Activated T-helper 1 cell treated with anti-CD3 and anti-CD28 coated beads, Interleukin-12 subunit alpha, Interleukin-12 subunit beta, Interleukin-2, Interleukin-4 antibody, amounts not matched to agents 30 ng/mL and 10 ng/mL and 1 ng/mL, durations not matched to agents 14 hours and 24 hours and 36 hours (primary cell): ENCODE measurements around the gene INTS6L. TPM values are rescaled to one million over a fixed set of nuclear protein-coding genes. Genes with fewer than 3 reads are reported as not detected.
A peak's percentile ranks its signal among the peaks of the same experiment; 100 is the strongest.
"Not testable (repeated sequence)": the region's sequence is repeated elsewhere in the genome, so short reads cannot be mapped to it uniquely, and the experiment has no call there.

Experiments
- DNase-seq: peaks from one replicate; pipeline ENCODE4 v3.0.0; 2021; ENCODE audit warnings: low spot score
- H3K27ac Mint-ChIP-seq: one replicate; pipeline ENCODE4 v1.8.0; 2021; ENCODE audit warnings: mild to moderate bottlenecking, mixed read lengths
- H3K27me3 Mint-ChIP-seq: one replicate; pipeline ENCODE4 v1.8.0; 2022; ENCODE audit warnings: mild to moderate bottlenecking, moderate library complexity, mixed read lengths; ENCODE audit not compliant: insufficient read depth
- H3K36me3 Mint-ChIP-seq: one replicate; pipeline ENCODE4 v1.8.0; 2021; ENCODE audit warnings: low read depth, mixed read lengths
- H3K4me1 Mint-ChIP-seq: one replicate; pipeline ENCODE4 v1.8.0; 2021; ENCODE audit warnings: low read depth, mixed read lengths
- H3K4me3 Mint-ChIP-seq: one replicate; pipeline ENCODE4 v1.8.0; 2021; ENCODE audit warnings: mild to moderate bottlenecking, moderate library complexity, mixed read lengths
- H3K9me3 Mint-ChIP-seq: one replicate; pipeline ENCODE4 v1.8.0; 2021; ENCODE audit warnings: mixed read lengths
- intact Hi-C: fragments of 100-400 bp; cut with micrococcal nuclease; formaldehyde crosslinking; loops from one replicate; pipeline ENCODE4 v1.15.1; 2024
- total RNA-seq: library from RNA; stranded (reverse); gene quantifications from 2 replicates; pipeline ENCODE4 v1.2.3, GENCODE V29; 2022

Gene INTS6L
- total RNA-seq, 1 donor from 2014 or later, result 38.7 TPM

GRCh38 chrX:135581496-135581895, 61.0 kb downstream of the INTS6L start:
- Mint-ChIP-seq H3K27ac (no peak overlapping the region), H3K9me3 (no peaks in the 10 kb centered on the region)

GRCh38 chrX:135585153-135585552, 64.7 kb downstream of the INTS6L start:
- no peaks in the 10 kb centered on the region for H3K4me1 Mint-ChIP-seq
- DNase-seq, result no peak
- H3K4me3 Mint-ChIP-seq, result no peak overlapping the region
- H3K27me3 Mint-ChIP-seq, result no peaks in the 10 kb centered on the region
- H3K27ac Mint-ChIP-seq, result no peak overlapping the region
- peaks cover 5% of the 10 kb centered on the region for H3K36me3 Mint-ChIP-seq
- no peaks in the 10 kb centered on the region for H3K9me3 Mint-ChIP-seq
- intact Hi-C loops, result no loop called here

More at GRCh38 chrX:135581496-135581895, 61.0 kb downstream of the INTS6L start:
- H3K27me3 Mint-ChIP-seq, result no peaks in the 10 kb centered on the region
- intact Hi-C loops, result no loop called here
- H3K36me3 Mint-ChIP-seq, result peaks cover 32% of the 10 kb centered on the region
- no peak overlapping the region for H3K4me3 Mint-ChIP-seq
- no peaks in the 10 kb centered on the region for H3K4me1 Mint-ChIP-seq
- DNase-seq, result no peak

GRCh38 chrX:135591871-135592270, 71.4 kb downstream of the INTS6L start:
- H3K4me3 Mint-ChIP-seq, result no peak overlapping the region
- H3K27ac Mint-ChIP-seq, result no peak overlapping the region
- H3K27me3 Mint-ChIP-seq, result peaks cover 15% of the 10 kb centered on the region
- intact Hi-C loops, result no loop called here
- H3K36me3 Mint-ChIP-seq, result no peaks in the 10 kb centered on the region
- no peak for DNase-seq
- H3K4me1 Mint-ChIP-seq, result no peaks in the 10 kb centered on the region
- H3K9me3 Mint-ChIP-seq, result no peaks in the 10 kb centered on the region

- H3K4me1 Mint-ChIP-seq, H3K36me3 Mint-ChIP-seq, H3K4me3 Mint-ChIP-seq, H3K27ac Mint-ChIP-seq, intact Hi-C loops, H3K9me3 Mint-ChIP-seq, DNase-seq: not testable (repeated sequence)
- H3K27me3 Mint-ChIP-seq, result peaks cover 18% of the 10 kb centered on the region
Measured at GRCh38 chrX:135594049-135594448, 73.6 kb downstream of the INTS6L start.

GRCh38 chrX:135594453-135594852, 74.0 kb downstream of the INTS6L start:
- DNase-seq, H3K4me1 Mint-ChIP-seq, H3K9me3 Mint-ChIP-seq, H3K4me3 Mint-ChIP-seq, H3K36me3 Mint-ChIP-seq, intact Hi-C loops, H3K27ac Mint-ChIP-seq: not testable (repeated sequence)
- H3K27me3 Mint-ChIP-seq, result peaks cover 21% of the 10 kb centered on the region

- Mint-ChIP-seq H3K9me3 (no peaks in the 10 kb centered on the region), H3K27me3 (peaks cover 24% of the 10 kb centered on the region), H3K4me1 (no peaks in the 10 kb centered on the region), H3K4me3 (no peak overlapping the region), H3K36me3 (no peaks in the 10 kb centered on the region), H3K27ac (no peak overlapping the region)
- intact Hi-C loops, result no loop called here
- no peak for DNase-seq
Measured at GRCh38 chrX:135595543-135595942, 75.1 kb downstream of the INTS6L start.

- Mint-ChIP-seq H3K4me1 (no peaks in the 10 kb centered on the region), H3K36me3 (no peaks in the 10 kb centered on the region), H3K4me3 (no peak overlapping the region), H3K27ac (no peak overlapping the region), H3K27me3 (peaks cover 24% of the 10 kb centered on the region), H3K9me3 (no peaks in the 10 kb centered on the region)
- peak; percentile 14 for DNase-seq
- intact Hi-C loops, result loop anchor here (1.0 kb wide), 2 partner anchors 112 to 410 kb away; no protein-coding TSS in a partner anchor
Measured at GRCh38 chrX:135596495-135596894, 76.0 kb downstream of the INTS6L start.

- Mint-ChIP-seq H3K4me1 (no peaks in the 10 kb centered on the region), H3K27me3 (peaks cover 3% of the 10 kb centered on the region), H3K36me3 (no peaks in the 10 kb centered on the region), H3K27ac (no peak overlapping the region), H3K9me3 (no peaks in the 10 kb centered on the region), H3K4me3 (no peak overlapping the region)
- DNase-seq, result no peak
- intact Hi-C loops, result no loop called here
Measured at GRCh38 chrX:135605906-135606305, 85.4 kb downstream of the INTS6L start.

GRCh38 chrX:135624408-135625204, 104.1 kb downstream of the INTS6L start:
- DNase-seq, H3K27me3 Mint-ChIP-seq, H3K27ac Mint-ChIP-seq, H3K4me3 Mint-ChIP-seq, intact Hi-C loops, H3K4me1 Mint-ChIP-seq, H3K36me3 Mint-ChIP-seq, H3K9me3 Mint-ChIP-seq: not testable (repeated sequence)

GRCh38 chrX:135625995-135626394, 105.5 kb downstream of the INTS6L start:
- Mint-ChIP-seq H3K36me3 (no peaks in the 10 kb centered on the region), H3K27me3 (no peaks in the 10 kb centered on the region), H3K4me1 (no peaks in the 10 kb centered on the region), H3K9me3 (no peaks in the 10 kb centered on the region), H3K4me3 (no peak overlapping the region), H3K27ac (no peak overlapping the region)
- no peak for DNase-seq
- intact Hi-C loops, result no loop called here

GRCh38 chrX:135629342-135629741, 108.9 kb downstream of the INTS6L start:
- no peaks in the 10 kb centered on the region for H3K36me3 Mint-ChIP-seq
- DNase-seq, result no peak
- intact Hi-C loops, result no loop called here
- H3K9me3 Mint-ChIP-seq, result no peaks in the 10 kb centered on the region
- H3K27me3 Mint-ChIP-seq, result no peaks in the 10 kb centered on the region
- no peaks in the 10 kb centered on the region for H3K4me1 Mint-ChIP-seq
- no peak overlapping the region for H3K4me3 Mint-ChIP-seq
- no peak overlapping the region for H3K27ac Mint-ChIP-seq
